Lower leg skin (tissue), 4 donors: ENCODE measurements around the gene PDGFA. TPM values are rescaled to one million over a fixed set of nuclear protein-coding genes. Genes with fewer than 3 reads are reported as not detected.

Source experiments
- DNase-seq, 2 donors: peaks; one replicate each; pipeline ENCODE4 v3.0.0-alpha.2; 2019; ENCODE audit warnings: low spot score in 2 of 2
- H3K4me3 ChIP-seq: fragments of 200-600 bp; sonication (generic); 2 replicates; pipeline ENCODE4 v1.5.1; 2017; ENCODE audit warnings: mild to moderate bottlenecking, low read depth; ENCODE audit not compliant: poor library complexity, severe bottlenecking
- CTCF ChIP-seq, 3 donors: fragments of 450-650 bp; IDR thresholded peaks; one replicate each; pipeline ENCODE4 v1.5.1; 2016; ENCODE audit warnings: antibody characterized with exemption in 3 of 3, mild to moderate bottlenecking in 3 of 3, moderate library complexity in 2 of 3
- POLR2A ChIP-seq, 2 donors: fragments of 450-650 bp; IDR thresholded peaks; one replicate each; pipeline ENCODE4 v1.6.1; 2016 to 2017; ENCODE audit warnings: antibody characterized with exemption in 2 of 2, mild to moderate bottlenecking in 1 of 2, moderate library complexity in 1 of 2
- WGBS, 2 donors: methylation state at CpG; one replicate each; pipeline ENCODE4 v1.1.5; 2018; 5-methylcytosine and 5-hydroxymethylcytosine counted together
- intact Hi-C: fragments of 100-400 bp; cut with DNase I; formaldehyde crosslinking; loops from one replicate; pipeline ENCODE4 v1.15.0; 2023; ENCODE audit warnings: low total_unique reads
- total RNA-seq, 4 donors: library from RNA; depleted of rRNA; stranded (reverse); fragments of >200 nt; gene quantifications; one replicate each; pipeline ENCODE4 v1.1.0, GENCODE V29; 2016

The PDGFA gene
- total RNA-seq, 4 donors from 2014 or later: 13.0 to 27.0 (median 20.5) TPM

GRCh38 chr7:458511-459245 is 61.0 kb downstream of the PDGFA start:
- intact Hi-C loops: no loop called here
- no peak for DNase-seq
- WGBS, 2 donors: 90 to 93% methylated on average over 8 to 9 of the region's 9 CpGs

GRCh38 chr7:457814-458510 is 61.7 kb downstream of the PDGFA start:
- no peak overlapping the region for H3K4me3 ChIP-seq
- TF ChIP-seq CTCF (IDR thresholded peaks at IDR 0.05) (no peak), POLR2A (IDR thresholded peaks at IDR 0.05) (no peak)
- intact Hi-C loops: no loop called here
- WGBS, 2 donors: 86 to 91% methylated on average over 25 to 30 of the region's 30 CpGs
- no peak for DNase-seq

More at GRCh38 chr7:458511-459245, 61.0 kb downstream of the PDGFA start:
- TF ChIP-seq POLR2A (IDR thresholded peaks at IDR 0.05): no peak
- no peak for TF ChIP-seq CTCF (IDR thresholded peaks at IDR 0.05)
- H3K4me3 ChIP-seq: no peak overlapping the region

DNA sequence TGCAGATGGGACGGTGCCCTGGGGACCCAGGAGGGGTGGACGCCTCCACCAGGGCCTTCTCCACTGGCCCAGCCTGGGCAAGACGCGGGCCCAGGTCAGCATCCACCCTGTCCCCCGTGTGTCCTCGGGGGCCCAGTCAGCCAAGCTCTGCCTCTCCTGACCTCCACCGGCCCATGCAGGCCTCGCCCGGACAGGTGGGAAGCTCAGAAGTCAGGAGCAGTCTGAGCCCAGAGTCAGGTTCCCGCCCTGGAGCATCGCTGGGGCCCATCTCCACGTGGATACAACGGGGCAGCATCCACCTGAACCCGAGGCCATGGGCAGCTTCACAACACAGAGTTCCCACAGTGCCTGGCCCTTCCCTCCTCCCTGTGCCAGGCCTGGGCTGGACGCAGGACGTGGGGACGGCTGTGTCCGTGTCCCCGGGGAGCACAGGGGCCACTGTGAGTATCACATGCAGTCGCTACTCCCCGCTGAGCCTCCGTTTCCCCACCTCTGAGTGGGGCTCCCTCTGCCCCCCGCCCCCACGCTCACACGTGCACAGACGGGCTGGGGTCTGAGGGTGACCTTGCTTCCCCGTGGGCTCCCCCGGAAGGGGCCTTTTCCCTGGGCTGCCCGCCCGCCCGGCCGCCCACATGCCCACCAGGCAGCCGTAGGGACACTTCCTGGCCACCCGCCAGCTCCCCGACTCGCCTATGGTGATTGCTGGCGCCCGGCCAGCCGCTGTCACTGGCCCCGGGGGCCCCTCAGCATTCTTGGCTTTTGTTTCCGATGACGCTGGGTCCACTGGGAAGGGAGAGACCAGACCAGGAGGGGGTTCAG is 64.3 kb downstream of the PDGFA start:
- TF ChIP-seq POLR2A (IDR thresholded peaks at IDR 0.05): no peak
- no peak for TF ChIP-seq CTCF (IDR thresholded peaks at IDR 0.05)
- intact Hi-C loops: no loop called here
- no peak for DNase-seq
- 45 to 48% methylated on average over 6 to 31 of the region's 42 CpGs for WGBS, 2 donors
- H3K4me3 ChIP-seq: no peak overlapping the region

DNA sequence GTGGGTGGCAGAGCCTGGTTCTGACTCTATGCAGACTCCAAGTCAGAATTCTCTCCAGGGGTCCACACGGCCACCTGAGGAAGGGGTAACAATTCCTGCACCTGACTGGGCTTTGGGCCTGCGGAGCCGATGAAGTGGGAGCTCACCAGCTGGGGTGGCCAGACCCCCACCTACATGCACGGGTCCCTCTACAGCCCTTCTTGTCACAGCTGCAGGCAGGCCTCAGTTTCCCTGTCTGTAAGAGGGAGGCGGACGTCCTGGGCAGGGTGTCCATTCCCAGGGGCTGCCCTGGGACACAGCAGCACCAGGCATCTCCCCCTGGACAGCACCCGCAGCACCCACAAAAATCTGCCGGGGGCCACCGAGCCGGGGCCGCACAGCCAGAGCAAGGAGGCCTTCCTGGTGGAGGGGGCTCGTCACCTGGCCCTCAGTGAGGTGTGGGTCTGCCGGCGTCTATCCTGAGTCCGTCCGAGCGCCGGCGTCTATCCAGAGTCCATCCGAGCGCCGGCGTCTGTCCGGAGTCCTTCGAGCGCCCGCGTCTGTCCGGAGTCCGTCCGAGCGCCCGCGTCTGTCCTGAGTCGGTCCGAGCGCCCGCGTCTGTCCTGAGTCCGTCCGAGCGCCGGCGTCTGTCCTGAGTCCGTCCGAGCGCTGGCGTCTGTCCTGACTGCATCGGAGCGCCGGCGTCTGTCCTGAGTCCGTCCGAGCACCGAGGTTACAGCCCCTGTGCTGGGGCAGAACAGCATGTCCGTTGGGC is 65.1 kb downstream of the PDGFA start:
- WGBS, 2 donors: 87 to 88% methylated on average over 45 to 54 of the region's 56 CpGs
- no peak for DNase-seq
- TF ChIP-seq CTCF (IDR thresholded peaks at IDR 0.05) (no peak), POLR2A (IDR thresholded peaks at IDR 0.05) (no peak)
- intact Hi-C loops: no loop called here
- H3K4me3 ChIP-seq: no peak overlapping the region

DNA sequence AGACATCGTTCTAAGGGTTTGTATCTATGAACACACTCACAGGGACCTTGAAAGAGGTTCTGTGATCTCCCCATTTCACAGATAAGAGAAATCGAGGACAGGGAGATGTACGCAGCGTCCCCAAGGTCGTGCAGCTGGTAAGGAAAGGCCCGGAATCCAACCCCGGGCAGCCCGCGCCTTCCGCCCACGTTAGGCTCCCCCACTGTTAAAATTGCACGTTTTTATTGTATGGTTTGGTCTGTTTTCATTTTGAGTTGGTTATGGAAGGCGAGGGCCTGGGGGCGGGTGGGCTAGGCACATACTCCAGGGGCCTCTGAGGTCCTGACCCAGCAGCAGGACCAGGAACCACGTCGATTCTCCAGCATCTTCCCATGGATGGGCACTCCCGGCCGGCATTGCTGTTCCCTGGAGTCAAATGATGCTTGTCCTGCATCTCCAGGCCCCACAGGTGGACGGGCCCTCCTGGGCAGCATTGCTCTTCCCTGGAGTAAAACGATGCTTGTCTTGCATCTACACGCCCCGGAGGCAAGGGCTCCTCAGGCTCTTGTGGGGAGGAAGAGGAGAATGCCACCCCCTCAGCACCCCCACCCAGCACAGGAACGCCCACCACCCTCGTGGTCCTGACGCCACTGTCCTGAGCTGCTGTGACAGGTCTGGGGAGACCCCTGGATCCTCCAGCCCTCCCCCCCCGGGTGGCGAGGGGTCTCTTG is 65.9 kb downstream of the PDGFA start:
- 85 to 87% methylated on average over 24 to 26 of the region's 27 CpGs for WGBS, 2 donors
- DNase-seq: no peak
- no peak for TF ChIP-seq CTCF (IDR thresholded peaks at IDR 0.05)
- TF ChIP-seq POLR2A (IDR thresholded peaks at IDR 0.05): no peak
- intact Hi-C loops: no loop called here
- H3K4me3 ChIP-seq: no peak overlapping the region
